NCI-H524 (cell line): Measurements from ENCODE around the gene GGACT.
"Not testable (repeated sequence)": the region's sequence is repeated elsewhere in the genome, so short reads cannot be mapped to it uniquely, and the experiment has no call there.

Source experiments
- DNase-seq, 2 experiments: peaks; one replicate each; lab custom pipeline; 2025; lab: John Stamatoyannopoulos, UW

Gene GGACT

DNA sequence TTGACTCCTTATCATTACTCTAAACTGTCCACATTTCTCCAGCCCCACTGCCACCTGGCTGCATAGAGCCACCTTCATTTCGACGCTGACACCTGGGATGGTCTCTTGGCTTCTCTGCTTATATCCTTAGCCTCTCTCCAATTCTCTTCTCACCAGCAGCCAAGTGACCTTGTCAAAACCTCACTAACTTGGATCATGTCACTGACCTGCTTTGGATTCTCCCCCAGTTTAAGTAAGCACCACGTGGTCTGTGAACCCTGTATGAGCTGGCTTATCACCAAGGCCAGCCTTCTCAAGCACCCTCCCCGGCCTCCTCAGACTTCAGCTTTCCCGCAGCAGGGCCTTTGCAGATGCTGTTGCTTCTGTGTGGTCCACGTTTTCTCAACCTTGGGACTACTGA is 12.3 kb upstream of the GGACT start:
- no peak for DNase-seq

GRCh38 chr13:100600461-100600860 is 11.9 kb upstream of the GGACT start:
- DNase-seq = no peak

DNA sequence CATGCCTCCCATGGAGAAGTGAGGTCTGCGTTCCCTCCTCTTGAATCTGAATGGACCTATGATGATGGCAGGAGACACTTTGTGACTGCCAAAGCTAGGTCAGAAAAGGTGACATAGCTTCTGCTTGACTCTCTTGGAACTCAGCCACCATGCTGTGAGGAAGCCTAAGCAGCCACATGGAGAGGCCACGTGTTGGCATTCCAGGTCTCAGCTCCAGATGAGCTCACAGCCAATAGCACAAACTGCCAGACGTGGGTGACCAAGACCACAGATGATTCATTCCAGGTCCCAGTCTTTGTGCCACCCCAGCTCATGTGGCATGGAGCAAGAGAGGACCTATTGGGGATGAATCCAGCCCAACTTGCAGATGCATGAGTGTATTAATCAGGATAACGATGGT is 8.7 kb upstream of the GGACT start:
- DNase-seq = no peak

DNA sequence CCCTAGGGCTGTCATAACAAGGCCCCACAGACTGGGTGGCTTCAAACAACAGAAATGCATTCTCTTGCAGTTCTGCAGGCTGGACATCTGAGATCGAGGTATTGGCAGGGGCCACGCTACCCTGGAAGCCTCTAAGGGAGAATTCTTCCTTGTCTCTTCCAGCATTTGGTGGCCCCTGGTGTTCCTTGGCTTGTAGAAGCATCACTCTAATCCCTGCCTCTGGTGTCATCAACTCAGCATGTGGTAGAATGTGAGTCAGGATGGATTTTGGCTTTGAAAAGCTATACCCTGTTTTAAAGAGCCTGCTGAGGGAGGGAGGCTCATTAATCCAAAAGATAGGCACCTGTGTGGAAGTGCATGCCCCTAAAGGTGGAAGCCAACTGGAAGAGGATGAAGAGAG is 7.9 kb upstream of the GGACT start:
- DNase-seq = no peak

- DNase-seq = no peak
These were observed 6.1 kb upstream of the GGACT start for GRCh38 chr13:100594731-100595130.

- no peak for DNase-seq
These were observed 5.7 kb upstream of the GGACT start for GRCh38 chr13:100594255-100594654.

GRCh38 chr13:100589178-100589725 is 663 bp upstream of the GGACT start:
- DNase-seq = peak; percentile 63 to 84

GRCh38 chr13:100584896-100585295 is 3.7 kb downstream of the GGACT start:
- DNase-seq = no peak

DNA sequence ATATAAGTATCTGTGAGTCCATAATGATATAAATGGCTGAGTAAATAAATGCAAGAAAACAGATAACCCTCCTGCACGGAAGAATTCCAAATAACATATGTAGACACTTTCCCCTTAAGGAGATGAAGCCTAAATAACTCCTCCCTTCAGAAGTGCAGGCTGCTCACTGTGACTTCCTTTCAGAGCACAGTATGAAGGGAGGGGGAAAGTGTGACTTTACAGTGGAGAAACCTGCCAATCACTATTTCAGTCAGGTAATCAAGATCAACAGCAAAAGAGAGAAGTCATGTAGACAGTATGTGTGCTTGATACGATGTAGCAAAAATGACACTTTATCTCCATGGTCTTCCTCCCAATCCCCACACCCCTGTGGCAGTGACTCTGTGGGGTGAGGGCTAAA is 7.1 kb downstream of the GGACT start:
- DNase-seq = no peak

GRCh38 chr13:100581030-100581429 is 7.6 kb downstream of the GGACT start:
- DNase-seq = no peak

DNA sequence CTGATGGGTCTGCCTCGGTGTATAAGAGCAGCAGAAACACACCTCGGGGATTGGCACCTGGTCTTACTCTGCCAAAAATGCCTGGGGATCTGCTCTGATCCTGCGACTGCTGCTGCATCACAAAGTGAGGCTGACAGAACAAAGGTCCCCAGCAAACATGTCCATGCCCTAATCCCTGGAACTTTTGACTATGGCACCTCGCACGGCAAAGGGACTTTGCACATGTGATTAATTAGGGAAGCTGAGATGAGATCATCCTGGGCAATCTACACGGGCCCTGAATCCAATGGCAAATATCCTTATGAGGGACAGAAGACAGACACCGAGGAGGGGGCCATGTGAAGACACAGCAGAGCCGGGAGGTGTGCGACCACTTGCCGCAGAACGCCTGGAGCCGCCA is 8.5 kb downstream of the GGACT start:
- no peak for DNase-seq

- DNase-seq = not testable (repeated sequence)
These were observed 11.3 kb downstream of the GGACT start for GRCh38 chr13:100577239-100577638.

- DNase-seq = peak; percentile 53 to 75
These were observed 15.5 kb downstream of the GGACT start for GRCh38 chr13:100573121-100573520.

GRCh38 chr13:100566543-100566942 is 22.0 kb downstream of the GGACT start:
- no peak for DNase-seq

- no peak for DNase-seq
These were observed 23.3 kb downstream of the GGACT start for GRCh38 chr13:100565286-100565685.

DNA sequence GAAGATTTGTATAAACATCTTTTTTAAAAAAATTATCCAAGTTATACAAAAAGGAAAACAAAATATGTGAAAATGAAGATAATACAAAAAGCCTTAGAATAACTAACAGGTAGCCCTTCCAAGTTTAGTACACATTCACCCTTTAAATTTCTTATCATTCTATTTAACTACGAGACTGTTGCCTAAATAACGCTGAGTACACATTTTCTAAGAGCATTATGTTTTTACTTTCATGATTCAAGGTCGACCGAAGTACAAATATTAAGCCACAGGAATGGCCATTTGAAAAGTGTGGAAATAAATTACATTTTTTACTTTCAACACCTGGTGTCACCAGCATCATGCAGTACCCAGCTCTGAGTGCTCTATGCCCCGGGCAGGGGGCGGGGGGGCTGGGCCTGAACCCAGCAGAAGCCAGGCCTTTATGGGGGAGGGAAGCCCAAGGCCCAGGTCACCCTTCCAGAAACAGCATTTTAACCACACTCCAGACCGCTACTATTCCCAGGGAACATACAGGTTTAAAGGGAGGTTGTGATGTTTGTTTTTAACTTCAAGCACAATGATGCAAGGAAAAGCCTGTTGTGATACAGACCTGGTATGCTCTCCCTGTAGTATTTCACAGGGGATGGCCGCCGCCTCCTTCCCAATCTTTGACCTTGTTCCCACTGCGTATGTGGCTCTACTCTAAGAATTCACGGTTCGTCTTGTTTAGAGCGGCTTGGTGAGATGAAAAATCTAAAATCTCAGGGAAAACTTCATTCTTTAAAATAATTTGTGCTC is 24.0 kb downstream of the GGACT start:
- DNase-seq = no peak

GRCh38 chr13:100563779-100564178 is 24.8 kb downstream of the GGACT start:
- DNase-seq = no peak

DNA sequence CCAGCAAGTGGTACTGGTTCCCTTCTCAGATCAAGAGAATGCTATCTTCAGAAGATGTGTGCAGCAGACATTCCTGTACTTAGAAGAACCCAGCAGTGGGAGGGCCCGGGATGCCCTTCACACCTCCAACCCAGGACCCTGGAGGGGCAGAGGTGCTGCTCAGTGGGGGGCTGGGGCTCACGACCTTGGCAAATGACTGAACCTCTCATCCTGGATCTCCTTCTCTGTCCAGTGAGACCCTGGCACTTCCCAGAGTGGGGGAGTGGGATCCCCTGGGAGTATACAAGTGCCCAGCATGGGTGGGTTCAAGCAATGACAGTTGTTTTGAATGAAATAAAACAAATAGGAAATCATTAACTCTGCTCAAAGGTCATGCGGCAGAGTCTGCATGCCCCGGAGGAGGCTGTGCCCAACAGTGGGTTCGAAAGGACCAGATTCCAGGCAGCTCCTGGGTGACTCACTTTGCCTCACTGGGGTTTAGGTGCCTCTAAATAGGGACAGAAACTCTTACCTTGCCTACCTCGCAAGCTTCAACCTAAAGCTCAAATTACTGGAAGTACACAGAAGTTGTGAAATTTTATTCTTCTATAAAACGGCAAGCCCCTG is 26.9 kb downstream of the GGACT start:
- no peak for DNase-seq

GRCh38 chr13:100561158-100561499 is 27.5 kb downstream of the GGACT start:
- no peak for DNase-seq

DNA sequence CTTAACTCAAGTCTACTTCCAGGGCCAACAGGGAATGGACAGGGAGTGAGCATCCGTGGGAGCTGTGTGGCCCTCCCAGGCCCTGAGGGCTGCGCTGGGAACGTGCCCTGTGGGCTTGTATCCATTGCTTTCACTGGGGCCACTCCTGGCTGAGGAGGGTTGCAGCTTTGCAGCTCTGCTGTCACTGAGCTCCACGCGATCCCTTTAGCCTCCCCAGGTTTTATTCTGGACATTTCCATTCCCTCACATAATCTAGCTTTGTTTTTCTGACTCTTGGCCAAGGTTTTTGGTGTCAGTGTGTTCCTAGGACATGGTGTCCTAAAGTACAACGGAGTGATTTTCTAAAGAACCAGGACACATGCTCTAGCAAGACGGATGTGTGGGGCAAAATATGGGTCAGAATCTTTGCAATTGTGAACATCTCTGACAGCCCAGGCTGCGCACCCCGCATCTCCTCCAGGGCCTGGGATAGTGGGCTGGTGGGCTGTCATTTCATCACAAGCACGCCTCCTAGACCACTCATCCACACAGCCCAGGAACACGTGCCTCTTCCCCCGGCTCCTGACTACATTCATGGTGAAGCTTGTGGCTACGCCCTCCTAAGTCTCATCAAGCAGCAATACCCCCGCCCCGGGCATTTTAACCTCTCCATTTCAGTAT is 28.0 kb downstream of the GGACT start:
- no peak for DNase-seq

GRCh38 chr13:100559886-100560285 is 28.7 kb downstream of the GGACT start:
- no peak for DNase-seq

DNA sequence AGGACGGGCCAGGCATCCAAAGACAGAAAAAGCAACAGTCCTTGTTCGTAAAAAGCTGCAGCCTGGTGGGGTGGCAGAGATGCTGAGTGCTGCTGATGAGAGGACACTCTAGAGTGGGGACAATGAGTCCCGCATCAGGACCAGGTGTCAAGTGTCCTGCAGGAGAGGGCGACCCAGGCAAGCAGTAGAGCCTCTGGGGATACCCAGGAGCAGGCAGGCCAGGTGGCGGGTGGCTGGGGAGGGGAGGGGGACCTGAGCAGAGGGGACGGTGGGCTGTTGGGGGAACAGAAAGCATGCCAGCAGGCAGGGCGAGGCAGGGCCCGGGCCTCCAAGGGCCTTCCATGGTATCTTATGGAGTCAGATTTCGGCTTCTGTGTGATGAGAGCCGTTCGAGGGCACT is 35.8 kb downstream of the GGACT start:
- no peak for DNase-seq

DNA sequence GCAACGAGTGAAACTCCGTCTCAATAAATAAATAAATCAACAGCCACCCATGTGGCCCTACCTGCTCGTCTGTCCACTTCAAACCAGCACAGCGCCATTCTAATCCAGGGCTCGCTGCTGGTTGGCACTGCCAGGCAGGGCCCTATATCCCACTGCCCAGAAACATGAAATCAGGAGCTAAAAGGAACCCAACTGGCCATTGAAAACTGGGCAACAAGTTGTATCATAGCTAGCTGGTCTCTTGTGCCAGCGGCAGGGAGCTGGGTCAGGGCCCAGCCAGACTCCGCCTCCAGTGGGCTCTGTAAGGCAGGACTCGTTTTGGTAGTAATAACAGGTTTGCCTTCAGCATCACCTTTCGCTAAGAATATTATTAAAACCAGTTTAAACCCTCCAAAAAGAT is 39.3 kb downstream of the GGACT start:
- DNase-seq = no peak
